Measurements from ENCODE around the gene ZGPAT. TPM values are rescaled to one million over a fixed set of nuclear protein-coding genes. Genes with fewer than 3 reads are reported as not detected.
A peak's percentile ranks its signal among the peaks of the same experiment; 100 is the strongest.
"Not testable (repeated sequence)": the region's sequence is repeated elsewhere in the genome, so short reads cannot be mapped to it uniquely, and the experiment has no call there.

Gene ZGPAT
- total and polyA plus RNA-seq, 2 of the 13 experiments (the other 11 are each of a cell fraction or from before 2014, with no cell fraction given) = 23.0 to 41.9 TPM

GRCh38 chr20:63775096-63775978, 67.5 kb downstream of the ZGPAT start (continued):
- TF ChIP-seq ZBTB34 (CRISPR knock-in tag; IDR thresholded peaks at IDR 0.05) (no peak), FOXK2 (IDR thresholded peaks at IDR 0.05) (no peak), GFI1 (CRISPR knock-in tag; IDR thresholded peaks at IDR 0.05; ENCODE audit: borderline replicate concordance) (no peak), TEAD2 (CRISPR knock-in tag; IDR thresholded peaks at IDR 0.05) (no peak)

- in situ Hi-C loops (cut with HindIII; ENCODE audit: extremely low pct_ligation_motif_present, low pct_unique_long_range_greater_than_20kb); H3K79me2 ChIP-seq (ENCODE audit: insufficient read depth, low read length); ATAC-seq; BruUV-seq (replicated peaks); H4K20me1 ChIP-seq (ENCODE audit: insufficient read depth, low read length); H3K9me3 ChIP-seq (ENCODE audit: low read length); H2AFZ ChIP-seq (ENCODE audit: low read length); H3K4me2 ChIP-seq (ENCODE audit: low read depth, low read length); CTCF ChIA-PET (ENCODE audit: low intra/inter-chr PET ratio, low total read pairs); H3K36me3 ChIP-seq (replicated peaks in 1 of 2; ENCODE audit: control insufficient read depth in 1 of 2, insufficient read depth in 2 of 2, low read length in 2 of 2); H3K9ac ChIP-seq (ENCODE audit: insufficient read depth, low read depth, low read length); H3K27me3 ChIP-seq (ENCODE audit: control insufficient read depth in 1 of 2, insufficient read depth in 2 of 2, low read length in 2 of 2); H3K27ac ChIP-seq (ENCODE audit: extremely low read length, insufficient read depth, low read length); FAIRE-seq; DNase-seq (ENCODE audit: low spot score); POLR2A ChIA-PET; H3K4me3 ChIP-seq (replicated peaks in 1 of 3; ENCODE audit: insufficient read depth in 1 of 3, low read depth in 2 of 3, low read length in 3 of 3); intact Hi-C loops (cut with micrococcal nuclease; ENCODE audit: unreplicated experiment): not testable (repeated sequence)
- H3K4me1 ChIP-seq (ENCODE audit: insufficient read depth, low read length) = peaks cover 26% of the 10 kb centered on the region
- TF ChIP-seq ZNF253 (CRISPR knock-in tag; IDR thresholded peaks at IDR 0.05; ENCODE audit: borderline replicate concordance) = 0 out of 2 replicates have a peak, but pooled peaks have one; percentile 37
- 93% methylated on average over 23 of the region's 23 CpGs for WGBS (ENCODE audit: low lambda C conversion rate)
Measured at GRCh38 chr20:63776875-63777274, 69.0 kb downstream of the ZGPAT start.
